GM23338 (cell line): Measurements from ENCODE around the gene MAOA. TPM values are rescaled to one million over a fixed set of nuclear protein-coding genes. Genes with fewer than 3 reads are reported as not detected.
A peak's percentile ranks its signal among the peaks of the same experiment; 100 is the strongest.

ENCODE experiments used
- ATAC-seq: fragments of 200-7000 bp; cut with Tn5 transposase; 3 replicates; pipeline ENCODE4 v1.9.1; 2020
- DNase-seq: peaks from one replicate; pipeline ENCODE4 v3.0.0-alpha.2; 2015; ENCODE audit warnings: low spot score
- H2AFZ ChIP-seq: fragments of 200-600 bp; sonication (generic); 2 replicates; pipeline ENCODE4 v1.8.0; 2016; ENCODE audit warnings: antibody characterized with exemption, mild to moderate bottlenecking, moderate library complexity
- H3F3A ChIP-seq: fragments of 200-600 bp; sonication (generic); replicated peaks from 2 replicates; pipeline ENCODE4 v1.8.0; 2017; ENCODE audit warnings: antibody characterized with exemption, mixed run types, low read depth
- H3K27ac ChIP-seq: fragments of 200-600 bp; sonication (generic); 2 replicates; pipeline ENCODE4 v1.6.1; 2016; ENCODE audit warnings: low read depth
- H3K27me3 ChIP-seq: fragments of 200-600 bp; sonication (generic); 2 replicates; pipeline ENCODE4 v1.8.0; 2016; ENCODE audit warnings: mild to moderate bottlenecking, mixed run types, moderate library complexity; ENCODE audit not compliant: insufficient read depth
- H3K36me3 ChIP-seq: fragments of 200-600 bp; sonication (generic); 2 replicates; pipeline ENCODE4 v1.8.0; 2016; ENCODE audit warnings: mild to moderate bottlenecking; ENCODE audit not compliant: insufficient read depth
- H3K4me1 ChIP-seq: fragments of 200-600 bp; sonication (generic); 2 replicates; pipeline ENCODE4 v1.8.0; 2016; ENCODE audit warnings: mild to moderate bottlenecking, moderate library complexity; ENCODE audit not compliant: insufficient read depth
- H3K4me2 ChIP-seq: fragments of 200-600 bp; sonication (generic); 2 replicates; pipeline ENCODE4 v1.7.1; 2017; ENCODE audit warnings: mixed run types
- H3K4me3 ChIP-seq: fragments of 200-600 bp; sonication (generic); 2 replicates; pipeline ENCODE4 v1.6.1; 2016; ENCODE audit warnings: mixed run types
- H3K79me2 ChIP-seq: fragments of 200-600 bp; sonication (generic); replicated peaks from 2 replicates; pipeline ENCODE4 v1.8.0; 2017; ENCODE audit warnings: mild to moderate bottlenecking; ENCODE audit not compliant: insufficient read depth
- H3K9me2 ChIP-seq: fragments of 200-600 bp; sonication (generic); 2 replicates; pipeline ENCODE4 v1.8.0; 2017; ENCODE audit not compliant: insufficient read depth
- H4K20me1 ChIP-seq: fragments of 200-600 bp; sonication (generic); replicated peaks from 2 replicates; pipeline ENCODE4 v1.8.0; 2017; ENCODE audit warnings: mild to moderate bottlenecking; ENCODE audit not compliant: insufficient read depth
- H3K27ac Mint-ChIP-seq: 2 replicates; pipeline ENCODE4 v1.8.0; 2020; ENCODE audit warnings: inconsistent platforms, mild to moderate bottlenecking, moderate library complexity, mixed read lengths
- H3K27me3 Mint-ChIP-seq: 3 replicates; pipeline ENCODE4 v1.8.0; 2022; ENCODE audit warnings: low read depth, mild to moderate bottlenecking, moderate library complexity, mixed read lengths, inconsistent platforms; ENCODE audit not compliant: insufficient read depth, poor library complexity
- H3K36me3 Mint-ChIP-seq: 3 replicates; pipeline ENCODE4 v1.8.0; 2021; ENCODE audit warnings: low read depth, mild to moderate bottlenecking, inconsistent platforms, moderate library complexity, mixed read lengths
- H3K4me1 Mint-ChIP-seq: 3 replicates; pipeline ENCODE4 v1.8.0; 2020; ENCODE audit warnings: mild to moderate bottlenecking, inconsistent platforms, mixed read lengths
- H3K4me3 Mint-ChIP-seq: 3 replicates; pipeline ENCODE4 v1.8.0; 2021; ENCODE audit warnings: moderate library complexity, mild to moderate bottlenecking, inconsistent platforms, mixed read lengths
- H3K9me3 Mint-ChIP-seq: 3 replicates; pipeline ENCODE4 v1.8.0; 2020; ENCODE audit warnings: moderate library complexity, mild to moderate bottlenecking, inconsistent platforms, mixed read lengths
- CREB1 ChIP-seq: fragments of 250-450 bp; sonication (Bioruptor Pico); IDR thresholded peaks from 2 replicates; pipeline ENCODE4 v1.5.0; 2020; ENCODE audit warnings: low read depth, mild to moderate bottlenecking, moderate library complexity
- EZH2 ChIP-seq: fragments of 200-600 bp; sonication (generic); IDR thresholded peaks from one replicate; pipeline ENCODE4 v1.8.0; 2017; ENCODE audit warnings: antibody characterized with exemption, mild to moderate bottlenecking, low read depth; ENCODE audit not compliant: unreplicated experiment
- EZH2phosphoT487 ChIP-seq: fragments of 200-600 bp; sonication (generic); IDR thresholded peaks from one replicate; pipeline ENCODE4 v1.8.1; 2018; ENCODE audit warnings: antibody characterized with exemption; ENCODE audit not compliant: unreplicated experiment
- JUNB ChIP-seq: IDR thresholded peaks from one replicate; pipeline ENCODE4 v1.6.1; 2016; ENCODE audit warnings: antibody characterized with exemption; ENCODE audit not compliant: unreplicated experiment
- NANOG ChIP-seq: IDR thresholded peaks from 2 replicates; pipeline ENCODE4 v1.6.1; 2016; ENCODE audit warnings: antibody characterized with exemption, borderline replicate concordance
- POLR2AphosphoS5 ChIP-seq: IDR thresholded peaks from 2 replicates; pipeline ENCODE4 v1.6.1; 2016; ENCODE audit warnings: antibody characterized with exemption, low read depth
- STAT1 ChIP-seq: IDR thresholded peaks from one replicate; pipeline ENCODE4 v1.6.1; 2016; ENCODE audit warnings: antibody characterized with exemption; ENCODE audit not compliant: unreplicated experiment
- ZNF114 ChIP-seq: fragments of 250-450 bp; sonication (Bioruptor Pico); IDR thresholded peaks from 2 replicates; pipeline ENCODE4 v1.5.0; 2020; ENCODE audit warnings: mild to moderate bottlenecking, moderate library complexity
- polyA plus RNA-seq: library from polyadenylated mRNA; unstranded; fragments of >200 nt; fragmentation: Nextera tagmentation; extraction: Ambion mirVana; gene quantifications from 2 replicates; pipeline ENCODE4 v1.2.1, GENCODE V29; 2016
- total RNA-seq: library from RNA; depleted of rRNA; stranded (reverse); fragments of >200 nt; shearing (Covaris generic); gene quantifications from 2 replicates; pipeline ENCODE4 v1.2.3, GENCODE V29; 2014
- TF ChIP-seq, protein P1 (sequence below), 2 experiments: fragments of 200-600 bp in 1 of 2; sonication (generic) in 1 of 2; conservative IDR thresholded peaks; 2 replicates each; pipeline versions ENCODE4 v1.5.1 to v1.6.1; 2016 to 2017; ENCODE audit warnings: antibody characterized with exemption in 2 of 2, low read depth in 2 of 2, mild to moderate bottlenecking in 2 of 2, moderate library complexity in 1 of 2
- TF ChIP-seq, protein P2 (sequence below): fragments of 250-450 bp; sonication (Bioruptor Pico); IDR thresholded peaks from 2 replicates; pipeline ENCODE4 v1.5.0; 2020; ENCODE audit warnings: mild to moderate bottlenecking, moderate library complexity

The MAOA gene
- total and polyA plus RNA-seq, 2 experiments from 2014 or later: 3.2 to 5.2 TPM

DNA sequence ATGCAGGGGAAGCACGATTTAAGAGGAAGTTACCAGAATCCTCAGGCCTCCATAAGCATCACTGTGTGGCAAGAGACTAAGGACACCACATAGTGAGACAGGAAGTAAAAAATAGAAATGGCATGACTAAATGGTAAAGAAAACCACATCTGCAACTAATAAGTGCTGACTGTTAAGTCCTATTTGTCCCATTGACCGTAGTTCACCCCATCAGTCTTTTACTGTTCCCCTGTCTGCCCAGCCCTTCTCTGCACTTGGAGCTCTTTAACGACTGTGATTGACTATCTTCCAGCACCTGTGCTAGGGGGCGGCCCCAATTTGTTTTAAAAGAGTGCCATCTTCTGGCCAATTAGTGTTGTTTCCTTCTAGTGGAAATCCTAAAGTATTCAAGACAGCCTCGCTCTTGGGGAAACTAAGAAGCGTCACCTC lies 94.2 kb downstream of the MAOA start:
- Histone ChIP-seq H2AFZ (no peak overlapping the region), H3K79me2 (no peaks in the 10 kb centered on the region), H4K20me1 (no peaks in the 10 kb centered on the region), H3K9me2 (no peaks in the 10 kb centered on the region), H3K27ac (no peak overlapping the region), H3K4me1 (no peaks in the 10 kb centered on the region), H3K4me2 (no peak overlapping the region), H3K4me3 (no peak overlapping the region), H3K36me3 (no peaks in the 10 kb centered on the region), H3F3A (no peaks in the 10 kb centered on the region), H3K27me3 (no peaks in the 10 kb centered on the region)
- DNase-seq (peak; percentile 76), ATAC-seq (peak; percentile 90)
- Mint-ChIP-seq H3K4me1 (no peaks in the 10 kb centered on the region), H3K9me3 (no peaks in the 10 kb centered on the region), H3K27me3 (peaks cover 2% of the 10 kb centered on the region), H3K4me3 (no peak overlapping the region), H3K27ac (no peak overlapping the region), H3K36me3 (no peaks in the 10 kb centered on the region)
- TF ChIP-seq, protein P1, sequence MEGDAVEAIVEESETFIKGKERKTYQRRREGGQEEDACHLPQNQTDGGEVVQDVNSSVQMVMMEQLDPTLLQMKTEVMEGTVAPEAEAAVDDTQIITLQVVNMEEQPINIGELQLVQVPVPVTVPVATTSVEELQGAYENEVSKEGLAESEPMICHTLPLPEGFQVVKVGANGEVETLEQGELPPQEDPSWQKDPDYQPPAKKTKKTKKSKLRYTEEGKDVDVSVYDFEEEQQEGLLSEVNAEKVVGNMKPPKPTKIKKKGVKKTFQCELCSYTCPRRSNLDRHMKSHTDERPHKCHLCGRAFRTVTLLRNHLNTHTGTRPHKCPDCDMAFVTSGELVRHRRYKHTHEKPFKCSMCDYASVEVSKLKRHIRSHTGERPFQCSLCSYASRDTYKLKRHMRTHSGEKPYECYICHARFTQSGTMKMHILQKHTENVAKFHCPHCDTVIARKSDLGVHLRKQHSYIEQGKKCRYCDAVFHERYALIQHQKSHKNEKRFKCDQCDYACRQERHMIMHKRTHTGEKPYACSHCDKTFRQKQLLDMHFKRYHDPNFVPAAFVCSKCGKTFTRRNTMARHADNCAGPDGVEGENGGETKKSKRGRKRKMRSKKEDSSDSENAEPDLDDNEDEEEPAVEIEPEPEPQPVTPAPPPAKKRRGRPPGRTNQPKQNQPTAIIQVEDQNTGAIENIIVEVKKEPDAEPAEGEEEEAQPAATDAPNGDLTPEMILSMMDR (conservative IDR thresholded peaks at IDR 0.05; ENCODE audit: low read depth in 2 of 2): peak; percentile 58 to 70
- no peak for TF ChIP-seq POLR2AphosphoS5

DNA sequence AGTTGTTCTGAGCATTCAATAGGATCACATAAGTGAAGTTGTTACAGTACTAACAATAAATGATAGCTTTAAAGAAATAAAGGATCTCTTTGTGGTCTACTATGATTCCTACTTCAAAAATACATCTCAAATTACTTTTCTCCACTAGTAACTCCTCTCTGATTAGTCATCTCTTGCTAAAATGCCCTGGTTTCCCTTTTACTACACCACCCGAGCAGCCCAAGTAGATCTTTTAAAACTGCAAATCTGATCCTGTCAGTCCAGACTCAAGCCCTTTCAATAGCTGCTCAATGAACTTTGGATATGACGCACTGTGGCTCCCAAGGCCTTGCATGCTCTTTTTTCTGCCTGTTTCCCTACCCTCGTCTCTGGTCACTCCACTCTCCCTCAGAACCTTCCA lies 97.5 kb downstream of the MAOA start:
- Histone ChIP-seq H3K9me2 (no peaks in the 10 kb centered on the region), H2AFZ (no peak overlapping the region), H4K20me1 (no peaks in the 10 kb centered on the region), H3K36me3 (no peaks in the 10 kb centered on the region), H3K79me2 (no peaks in the 10 kb centered on the region), H3K4me2 (no peak overlapping the region), H3K4me1 (no peaks in the 10 kb centered on the region), H3K27me3 (no peaks in the 10 kb centered on the region), H3K27ac (no peak overlapping the region), H3K4me3 (no peak overlapping the region), H3F3A (no peaks in the 10 kb centered on the region)
- DNase-seq (no peak), ATAC-seq (no peak)
- H3K9me3 Mint-ChIP-seq: no peaks in the 10 kb centered on the region
- H3K36me3 Mint-ChIP-seq: no peaks in the 10 kb centered on the region
- no peak overlapping the region for H3K27ac Mint-ChIP-seq
- H3K27me3 Mint-ChIP-seq: peaks cover 3% of the 10 kb centered on the region
- no peaks in the 10 kb centered on the region for H3K4me1 Mint-ChIP-seq
- H3K4me3 Mint-ChIP-seq: no peak overlapping the region
- TF ChIP-seq, protein P2, sequence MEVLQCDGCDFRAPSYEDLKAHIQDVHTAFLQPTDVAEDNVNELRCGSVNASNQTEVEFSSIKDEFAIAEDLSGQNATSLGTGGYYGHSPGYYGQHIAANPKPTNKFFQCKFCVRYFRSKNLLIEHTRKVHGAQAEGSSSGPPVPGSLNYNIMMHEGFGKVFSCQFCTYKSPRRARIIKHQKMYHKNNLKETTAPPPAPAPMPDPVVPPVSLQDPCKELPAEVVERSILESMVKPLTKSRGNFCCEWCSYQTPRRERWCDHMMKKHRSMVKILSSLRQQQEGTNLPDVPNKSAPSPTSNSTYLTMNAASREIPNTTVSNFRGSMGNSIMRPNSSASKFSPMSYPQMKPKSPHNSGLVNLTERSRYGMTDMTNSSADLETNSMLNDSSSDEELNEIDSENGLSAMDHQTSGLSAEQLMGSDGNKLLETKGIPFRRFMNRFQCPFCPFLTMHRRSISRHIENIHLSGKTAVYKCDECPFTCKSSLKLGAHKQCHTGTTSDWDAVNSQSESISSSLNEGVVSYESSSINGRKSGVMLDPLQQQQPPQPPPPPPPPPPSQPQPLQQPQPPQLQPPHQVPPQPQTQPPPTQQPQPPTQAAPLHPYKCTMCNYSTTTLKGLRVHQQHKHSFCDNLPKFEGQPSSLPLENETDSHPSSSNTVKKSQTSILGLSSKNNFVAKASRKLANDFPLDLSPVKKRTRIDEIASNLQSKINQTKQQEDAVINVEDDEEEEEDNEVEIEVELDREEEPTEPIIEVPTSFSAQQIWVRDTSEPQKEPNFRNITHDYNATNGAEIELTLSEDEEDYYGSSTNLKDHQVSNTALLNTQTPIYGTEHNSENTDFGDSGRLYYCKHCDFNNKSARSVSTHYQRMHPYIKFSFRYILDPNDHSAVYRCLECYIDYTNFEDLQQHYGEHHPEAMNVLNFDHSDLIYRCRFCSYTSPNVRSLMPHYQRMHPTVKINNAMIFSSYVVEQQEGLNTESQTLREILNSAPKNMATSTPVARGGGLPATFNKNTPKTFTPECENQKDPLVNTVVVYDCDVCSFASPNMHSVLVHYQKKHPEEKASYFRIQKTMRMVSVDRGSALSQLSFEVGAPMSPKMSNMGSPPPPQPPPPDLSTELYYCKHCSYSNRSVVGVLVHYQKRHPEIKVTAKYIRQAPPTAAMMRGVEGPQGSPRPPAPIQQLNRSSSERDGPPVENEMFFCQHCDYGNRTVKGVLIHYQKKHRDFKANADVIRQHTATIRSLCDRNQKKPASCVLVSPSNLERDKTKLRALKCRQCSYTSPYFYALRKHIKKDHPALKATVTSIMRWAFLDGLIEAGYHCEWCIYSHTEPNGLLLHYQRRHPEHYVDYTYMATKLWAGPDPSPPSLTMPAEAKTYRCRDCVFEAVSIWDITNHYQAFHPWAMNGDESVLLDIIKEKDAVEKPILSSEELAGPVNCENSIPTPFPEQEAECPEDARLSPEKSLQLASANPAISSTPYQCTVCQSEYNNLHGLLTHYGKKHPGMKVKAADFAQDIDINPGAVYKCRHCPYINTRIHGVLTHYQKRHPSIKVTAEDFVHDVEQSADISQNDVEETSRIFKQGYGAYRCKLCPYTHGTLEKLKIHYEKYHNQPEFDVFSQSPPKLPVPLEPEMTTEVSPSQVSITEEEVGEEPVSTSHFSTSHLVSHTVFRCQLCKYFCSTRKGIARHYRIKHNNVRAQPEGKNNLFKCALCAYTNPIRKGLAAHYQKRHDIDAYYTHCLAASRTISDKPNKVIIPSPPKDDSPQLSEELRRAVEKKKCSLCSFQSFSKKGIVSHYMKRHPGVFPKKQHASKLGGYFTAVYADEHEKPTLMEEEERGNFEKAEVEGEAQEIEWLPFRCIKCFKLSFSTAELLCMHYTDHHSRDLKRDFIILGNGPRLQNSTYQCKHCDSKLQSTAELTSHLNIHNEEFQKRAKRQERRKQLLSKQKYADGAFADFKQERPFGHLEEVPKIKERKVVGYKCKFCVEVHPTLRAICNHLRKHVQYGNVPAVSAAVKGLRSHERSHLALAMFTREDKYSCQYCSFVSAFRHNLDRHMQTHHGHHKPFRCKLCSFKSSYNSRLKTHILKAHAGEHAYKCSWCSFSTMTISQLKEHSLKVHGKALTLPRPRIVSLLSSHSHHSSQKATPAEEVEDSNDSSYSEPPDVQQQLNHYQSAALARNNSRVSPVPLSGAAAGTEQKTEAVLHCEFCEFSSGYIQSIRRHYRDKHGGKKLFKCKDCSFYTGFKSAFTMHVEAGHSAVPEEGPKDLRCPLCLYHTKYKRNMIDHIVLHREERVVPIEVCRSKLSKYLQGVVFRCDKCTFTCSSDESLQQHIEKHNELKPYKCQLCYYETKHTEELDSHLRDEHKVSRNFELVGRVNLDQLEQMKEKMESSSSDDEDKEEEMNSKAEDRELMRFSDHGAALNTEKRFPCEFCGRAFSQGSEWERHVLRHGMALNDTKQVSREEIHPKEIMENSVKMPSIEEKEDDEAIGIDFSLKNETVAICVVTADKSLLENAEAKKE (CRISPR knock-in tag): no peak
- TF ChIP-seq, protein P1 (conservative IDR thresholded peaks at IDR 0.05; ENCODE audit: low read depth in 2 of 2): no peak
- TF ChIP-seq STAT1: no peak
- no peak for TF ChIP-seq POLR2AphosphoS5
- TF ChIP-seq NANOG: no peak
- TF ChIP-seq JUNB: no peak
- no peak for TF ChIP-seq EZH2
- no peak for TF ChIP-seq EZH2phosphoT487
- TF ChIP-seq ZNF114: no peak
- no peak for TF ChIP-seq CREB1
